ENCODE results near the gene CFP.
"Not testable (repeated sequence)": the region's sequence is repeated elsewhere in the genome, so short reads cannot be mapped to it uniquely, and the experiment has no call there.

CFP gene

DNA sequence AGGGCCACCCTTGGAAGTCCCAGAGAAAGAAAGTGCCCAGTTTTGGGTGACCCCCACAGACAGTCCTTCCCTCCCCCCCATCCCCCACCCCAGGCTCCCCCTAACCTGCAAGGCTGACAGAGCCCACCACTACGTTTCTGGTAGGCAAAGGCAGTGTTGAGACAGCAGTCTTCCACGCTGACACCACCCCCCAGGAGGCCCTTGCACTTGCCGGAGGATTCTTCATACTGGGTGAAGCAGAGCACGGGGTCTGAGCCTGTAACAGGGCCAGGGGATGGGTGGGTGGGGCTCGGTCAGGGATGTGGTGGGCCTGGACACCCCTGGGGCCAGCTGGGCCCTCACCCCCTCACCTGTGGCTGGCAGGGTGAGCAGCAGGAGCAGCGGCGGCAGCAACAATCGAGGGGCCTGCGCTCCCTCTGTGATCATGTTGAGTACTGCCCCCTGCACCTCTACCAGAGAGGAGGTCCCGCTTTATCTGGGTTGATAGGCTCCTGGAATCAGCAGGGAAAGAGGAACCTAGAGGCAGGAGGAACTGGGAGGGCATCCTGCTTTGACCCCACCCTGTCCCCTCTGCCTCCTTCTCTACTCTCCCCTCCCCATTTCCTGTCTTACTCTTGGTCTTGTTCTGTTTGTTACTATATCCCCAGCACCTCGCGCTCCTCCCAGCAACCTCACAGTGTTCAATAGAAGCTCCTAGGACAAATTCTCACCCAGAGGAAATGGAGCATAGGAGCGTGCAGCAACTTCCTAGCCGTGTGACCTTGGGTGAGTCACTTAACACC lies at the start of gene CFP:
Gene CFP (minus strand): TSS at position 512 of the 782 bp plus-strand sequence. CDS start 86 bp downstream, at position 426.
- DNase-seq (ENCODE audit: low read depth) = no peak

DNA sequence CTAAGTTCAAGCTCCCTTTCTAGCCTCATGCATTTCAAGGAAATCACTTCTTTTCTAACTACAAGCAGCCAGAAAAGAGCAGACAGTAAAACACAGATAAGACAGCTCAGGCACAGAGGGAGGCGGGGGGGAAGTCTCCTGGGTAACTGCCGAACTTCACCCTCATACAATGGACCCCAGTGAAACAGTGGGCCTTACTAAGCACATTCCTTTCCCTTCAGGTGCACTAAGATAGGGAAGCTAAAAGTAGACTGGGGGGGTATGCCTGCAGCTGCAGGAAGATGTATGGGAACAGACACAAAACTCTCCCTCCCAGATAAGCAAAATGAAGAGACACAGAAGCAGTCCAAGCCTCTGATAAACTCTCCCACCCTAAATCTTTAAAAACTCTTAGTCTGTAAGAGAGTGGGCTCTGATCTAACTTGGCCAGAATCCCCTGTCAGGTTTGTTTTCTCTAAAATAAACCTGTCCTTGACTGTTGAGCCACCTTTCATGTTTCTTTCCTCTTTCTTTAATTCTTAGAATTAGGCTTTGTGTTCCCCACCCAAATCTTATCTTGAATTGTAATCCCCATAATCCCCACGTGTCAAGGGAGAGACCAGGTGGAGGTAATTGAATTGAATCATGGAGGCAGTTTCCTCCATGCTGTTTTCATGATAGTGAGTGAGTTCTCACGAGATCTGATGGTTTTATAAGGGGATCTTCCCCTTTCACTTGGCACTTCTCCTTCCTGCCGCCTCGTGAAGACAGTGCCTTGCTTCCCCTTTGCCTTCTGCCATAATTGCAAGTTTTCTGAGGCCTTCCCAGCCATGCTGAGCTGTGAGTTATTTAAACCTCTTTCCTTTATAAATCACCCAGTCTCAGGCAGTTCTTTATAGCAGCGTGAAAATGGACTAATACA lies 46.5 kb upstream of the CFP start:
- not testable (repeated sequence) for DNase-seq (ENCODE audit: low read depth)

DNA sequence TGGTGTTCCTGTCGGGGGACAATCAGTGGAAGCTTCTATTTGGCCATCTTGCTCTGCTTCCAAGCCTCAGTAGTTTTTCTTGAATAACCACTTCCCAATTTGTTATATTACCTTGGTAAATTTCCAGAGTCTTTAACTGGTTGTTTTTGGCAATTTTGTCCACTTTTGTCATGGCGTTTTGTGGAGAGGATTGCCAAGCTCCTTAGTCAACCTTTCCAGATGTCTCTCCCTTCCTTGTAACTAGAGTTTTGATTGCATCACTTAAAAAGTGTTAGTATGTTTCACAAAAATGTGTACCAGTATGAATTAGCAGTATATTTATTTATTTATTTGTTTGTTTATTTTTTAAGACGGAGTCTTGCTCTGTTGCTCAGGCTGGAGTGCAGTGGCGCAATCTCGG lies 45.0 kb upstream of the CFP start:
- no peak for DNase-seq (ENCODE audit: low read depth)

DNA sequence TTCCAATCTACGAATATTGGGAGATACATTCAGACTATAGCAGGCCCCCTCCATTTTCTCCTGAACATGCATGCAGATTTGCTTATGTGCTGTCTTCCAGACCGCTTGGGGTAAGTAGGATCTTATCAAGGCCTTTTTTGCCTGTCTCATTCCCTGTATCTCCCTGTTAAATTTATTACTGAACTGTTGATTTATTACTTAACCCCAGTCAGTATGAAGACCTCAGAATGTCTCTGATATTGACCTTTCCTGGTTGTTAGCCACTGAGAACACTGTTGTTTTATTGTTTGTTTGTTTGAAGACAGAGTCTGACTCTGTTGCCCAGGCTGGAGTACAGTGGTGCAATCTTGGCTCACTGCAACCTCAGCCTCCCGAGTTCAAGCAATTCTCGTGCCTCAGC lies 36.1 kb upstream of the CFP start:
- not testable (repeated sequence) for DNase-seq (ENCODE audit: low read depth)

DNA sequence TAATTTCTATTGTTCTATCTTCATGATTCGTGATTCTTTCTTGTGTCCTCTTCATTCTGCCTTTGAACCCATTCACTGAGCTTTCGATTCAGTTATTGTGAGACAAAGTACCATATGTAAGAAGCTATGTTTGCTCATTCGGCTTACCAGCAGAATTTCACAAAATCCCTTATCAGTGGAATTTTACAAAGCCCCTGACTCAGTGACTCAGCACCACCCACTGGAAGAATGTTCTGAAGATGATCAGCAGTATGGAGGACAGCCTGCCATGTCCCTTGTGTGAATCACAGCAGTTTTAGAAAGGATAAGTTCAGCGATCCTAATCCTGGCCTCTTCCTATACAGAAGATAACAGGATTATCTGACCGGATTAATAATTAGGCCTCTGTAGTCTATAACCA lies 35.0 kb upstream of the CFP start:
- no peak for DNase-seq (ENCODE audit: low read depth)

DNA sequence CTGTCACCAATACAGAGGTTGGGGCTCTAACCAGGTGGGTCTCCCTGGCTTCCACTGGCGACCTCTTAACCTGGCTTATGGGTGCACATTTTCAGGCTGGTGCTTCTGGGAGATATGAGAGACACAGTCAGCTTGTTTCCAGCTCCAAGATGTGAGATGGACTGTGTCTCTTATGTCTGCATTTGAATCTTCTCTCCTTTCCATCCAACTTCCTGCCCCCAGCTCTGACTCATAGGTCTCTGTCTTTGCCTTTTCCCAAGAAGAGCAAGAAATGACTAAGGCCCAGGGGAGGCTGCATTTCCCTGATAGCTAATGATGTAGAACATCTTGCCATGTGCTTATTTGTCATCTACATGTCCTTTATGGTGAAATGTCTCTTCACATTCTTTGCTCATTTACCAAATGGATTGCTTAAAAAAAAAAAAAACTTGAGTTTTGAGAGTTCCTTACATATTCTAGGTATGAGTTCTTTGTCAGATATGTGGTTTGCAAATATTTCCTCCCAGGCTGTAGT lies 32.5 kb upstream of the CFP start:
- DNase-seq (ENCODE audit: low read depth) = no peak

DNA sequence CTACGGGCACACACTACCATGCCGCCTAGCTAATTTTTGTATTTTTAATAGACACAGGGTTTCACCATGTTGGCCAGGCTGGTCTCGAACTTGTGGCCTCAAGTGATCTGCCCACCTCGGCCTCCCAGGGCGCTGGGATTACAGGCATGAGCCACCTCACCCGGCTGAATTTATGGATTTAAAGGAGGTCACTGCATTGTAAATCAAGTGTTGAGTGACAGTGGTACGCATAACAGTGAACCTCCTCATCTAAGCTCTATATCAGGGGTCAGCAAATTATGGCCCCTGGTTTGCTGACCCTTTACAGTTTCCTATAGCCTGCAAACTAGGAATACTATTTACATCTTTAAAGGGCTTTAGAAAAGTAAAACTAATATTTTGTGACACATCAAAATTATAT lies 31.8 kb upstream of the CFP start:
- DNase-seq (ENCODE audit: low read depth) = no peak

DNA sequence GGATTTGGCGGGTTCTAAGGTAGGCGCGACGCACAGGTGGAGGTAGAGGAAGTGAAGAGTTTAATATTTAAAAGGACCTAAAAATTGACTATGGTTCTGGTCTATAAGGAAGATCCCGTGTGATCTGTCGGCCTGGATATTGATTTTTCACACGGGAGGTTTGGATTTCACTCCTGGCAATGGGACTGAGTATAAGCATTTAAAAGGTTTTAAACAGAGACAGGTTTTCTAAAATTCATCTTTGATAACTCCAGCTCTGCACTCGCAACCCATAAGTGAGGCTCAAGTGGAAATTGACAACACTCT lies 29.6 kb upstream of the CFP start:
- DNase-seq (ENCODE audit: low read depth) = no peak

DNA sequence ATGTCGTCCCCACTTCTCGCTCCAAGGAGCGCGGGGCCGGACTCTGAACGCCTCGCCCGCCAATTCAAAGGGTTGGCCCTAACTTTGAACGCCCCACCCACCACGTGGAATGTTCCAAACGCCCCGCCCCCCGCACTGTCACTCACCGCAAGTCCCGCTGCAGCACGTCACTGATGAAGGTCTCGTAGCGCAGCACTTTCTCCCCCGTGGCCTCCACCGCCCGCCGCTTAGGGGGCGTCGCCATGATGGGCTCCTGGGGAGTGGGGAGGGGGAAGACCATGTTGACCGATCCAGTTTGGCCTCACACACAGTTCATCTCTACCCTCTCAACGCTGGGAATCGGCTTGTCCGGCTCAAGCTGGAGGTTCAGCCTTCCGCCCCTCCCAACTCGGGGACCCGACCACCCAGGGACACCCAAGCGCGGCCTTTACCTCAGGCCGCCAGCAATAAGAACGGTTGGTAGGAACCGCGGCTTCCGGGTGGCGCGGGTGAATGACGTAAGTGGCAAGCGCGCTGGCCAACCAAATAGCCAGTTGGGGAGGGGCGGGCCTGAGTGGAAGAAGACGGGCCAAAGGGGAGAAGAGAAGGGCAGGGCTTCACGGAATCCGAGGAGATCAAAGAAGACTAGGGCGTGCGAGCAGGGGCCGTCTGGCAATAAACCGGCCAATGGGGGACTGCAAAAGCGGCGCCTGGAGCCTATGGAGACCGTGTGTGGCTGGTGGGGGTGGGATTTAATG lies 29.1 kb upstream of the CFP start, which contains the start of gene UXT:
Gene UXT (minus strand): TSS at position 497 of the 737 bp plus-strand sequence. CDS start 253 bp downstream, at position 244.
- DNase-seq (ENCODE audit: low read depth) = peak; percentile 81

DNA sequence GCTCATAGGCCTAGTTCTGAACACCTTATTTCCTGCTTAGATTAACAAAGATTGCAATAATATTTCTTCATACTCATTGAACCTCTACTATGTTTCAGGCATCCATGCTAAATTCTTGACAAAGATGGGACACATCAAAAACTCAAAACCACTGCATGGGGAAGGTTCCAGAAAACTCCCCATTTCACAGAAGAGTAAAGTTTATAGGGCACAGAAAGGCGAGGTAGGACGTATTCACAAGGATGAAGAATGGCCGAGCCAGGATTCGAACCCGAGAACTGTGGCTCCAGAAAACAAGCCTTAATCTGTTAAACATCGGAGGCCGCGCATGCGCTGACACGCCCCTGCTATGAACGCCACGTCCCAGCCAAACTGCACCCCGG lies 28.6 kb upstream of the CFP start:
- DNase-seq (ENCODE audit: low read depth) = no peak

DNA sequence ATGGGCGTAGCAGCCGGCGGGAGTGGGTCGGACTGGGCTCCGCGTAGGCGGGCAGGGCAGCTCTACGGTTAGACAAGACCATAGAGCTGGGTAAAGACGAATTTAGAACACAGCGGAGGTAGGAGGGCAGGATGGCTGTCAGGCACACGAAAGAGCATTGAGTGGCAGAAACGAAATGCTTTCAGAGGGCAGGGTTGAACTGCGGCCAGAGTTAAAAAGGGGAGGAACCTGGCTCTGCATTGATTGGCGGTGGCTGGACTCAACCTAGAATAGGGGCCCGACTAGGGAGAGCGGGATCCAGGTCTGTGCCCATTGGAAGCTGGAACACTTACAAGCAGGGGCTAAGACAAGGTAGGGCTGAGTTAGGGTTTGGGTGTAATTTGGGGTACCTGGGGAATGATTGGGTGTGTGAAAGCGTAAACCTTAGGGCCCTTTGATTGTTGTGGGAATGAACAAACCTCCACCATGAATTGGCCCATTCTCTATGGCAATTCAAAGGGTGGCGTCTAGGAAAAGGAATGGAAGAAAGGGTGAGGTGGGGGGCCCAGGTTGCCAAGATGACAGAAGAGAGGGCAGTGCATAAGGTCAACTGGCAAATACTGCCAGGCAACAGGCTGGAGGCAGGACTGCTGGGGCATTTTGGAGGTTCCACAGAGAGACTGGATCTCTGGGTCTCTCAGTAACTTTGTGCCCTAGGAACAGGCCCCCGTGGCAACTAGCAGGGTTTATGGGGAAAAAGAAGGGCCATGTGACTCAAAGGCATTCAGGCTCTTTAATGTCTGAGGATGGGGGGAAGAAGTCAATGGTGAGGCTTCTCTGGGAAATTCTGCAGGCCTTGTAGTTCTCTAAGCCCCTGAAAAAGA lies 21.5 kb upstream of the CFP start:
- no peak for DNase-seq (ENCODE audit: low read depth)

DNA sequence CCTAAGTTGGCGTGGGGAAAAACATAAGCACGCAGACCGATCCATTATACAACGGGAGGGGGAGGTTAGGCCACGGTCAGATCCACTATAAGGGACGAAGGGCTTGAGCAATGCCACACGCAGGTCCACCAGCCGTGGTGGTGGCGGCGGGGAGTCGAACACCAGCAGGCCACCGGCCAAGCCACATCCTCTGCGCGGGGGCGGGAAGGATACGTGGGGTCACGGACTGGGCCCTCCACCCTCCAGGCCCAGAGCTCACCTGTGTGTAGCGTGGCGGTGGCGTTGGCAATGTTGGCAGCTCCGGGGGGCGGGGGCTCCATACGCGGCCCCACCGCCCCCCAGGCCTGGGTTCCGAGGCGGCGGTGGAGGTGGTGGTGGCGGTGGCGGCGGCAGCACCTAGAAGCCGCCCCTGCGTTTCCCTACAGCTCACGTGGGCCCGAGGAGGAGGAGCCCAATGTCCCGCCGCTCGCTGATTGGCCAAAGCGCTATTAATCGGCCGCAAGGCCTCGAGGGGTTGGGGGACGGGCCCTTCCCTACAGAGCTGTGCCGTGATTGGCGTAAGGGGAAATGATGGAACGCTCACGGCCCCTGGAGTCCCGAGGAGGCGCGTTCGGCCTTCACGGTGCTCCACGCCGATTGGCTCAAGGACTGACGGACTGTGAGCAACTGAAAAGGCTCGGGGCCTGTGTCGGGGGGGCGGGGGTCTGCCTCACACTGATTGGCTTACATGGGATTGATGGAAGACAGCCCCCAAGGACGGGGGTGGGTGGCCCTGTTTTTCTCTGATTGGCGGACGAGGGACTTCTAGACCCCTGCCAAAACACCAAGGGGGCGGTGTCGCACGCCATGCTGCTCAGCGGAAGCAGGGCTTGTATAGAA lies 20.7 kb upstream of the CFP start, which contains the start of gene ELK1:
Gene ELK1 (minus strand): TSS at position 400 of the 879 bp plus-strand sequence. CDS start 9,122 bp downstream, outside the sequence.
- DNase-seq (ENCODE audit: low read depth) = peak; percentile 77

DNA sequence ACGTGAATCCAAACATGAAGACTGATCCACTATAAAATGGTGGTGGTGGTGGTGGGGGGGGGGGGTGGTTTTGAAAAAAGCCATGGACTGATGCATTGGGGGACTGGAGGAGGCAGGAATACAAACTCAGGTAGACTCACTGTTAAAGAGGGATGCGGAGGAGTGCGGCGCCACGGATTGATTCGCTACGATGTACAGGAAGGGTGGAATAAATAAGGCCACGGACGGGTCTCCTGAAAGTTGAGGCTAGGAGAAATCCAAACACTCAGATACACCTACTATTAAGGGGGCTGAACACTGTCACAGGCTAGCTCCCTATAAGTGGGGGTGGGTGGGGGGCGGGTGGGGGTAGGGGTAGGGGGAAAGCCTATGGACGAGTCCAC lies 20.0 kb upstream of the CFP start:
- DNase-seq (ENCODE audit: low read depth) = no peak

DNA sequence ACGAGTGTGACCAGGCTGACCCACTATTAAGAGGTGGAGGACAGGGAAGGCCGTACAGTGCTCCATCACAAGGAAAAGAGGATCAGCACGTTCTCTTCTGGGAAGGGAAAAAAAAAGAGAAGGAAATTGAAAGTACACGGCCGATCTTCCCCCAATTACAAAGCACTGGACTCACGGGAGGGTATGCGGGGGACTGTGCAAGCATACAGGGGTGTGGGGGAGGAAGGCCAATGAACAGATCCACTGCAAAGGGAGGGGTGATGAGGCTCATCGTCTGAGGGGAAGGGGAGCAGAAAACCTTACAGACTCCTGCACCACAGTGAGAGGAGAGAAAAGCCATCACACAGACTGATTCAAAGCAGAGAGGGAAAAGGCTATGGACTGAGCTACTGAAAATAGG lies 19.5 kb upstream of the CFP start:
- no peak for DNase-seq (ENCODE audit: low read depth)

DNA sequence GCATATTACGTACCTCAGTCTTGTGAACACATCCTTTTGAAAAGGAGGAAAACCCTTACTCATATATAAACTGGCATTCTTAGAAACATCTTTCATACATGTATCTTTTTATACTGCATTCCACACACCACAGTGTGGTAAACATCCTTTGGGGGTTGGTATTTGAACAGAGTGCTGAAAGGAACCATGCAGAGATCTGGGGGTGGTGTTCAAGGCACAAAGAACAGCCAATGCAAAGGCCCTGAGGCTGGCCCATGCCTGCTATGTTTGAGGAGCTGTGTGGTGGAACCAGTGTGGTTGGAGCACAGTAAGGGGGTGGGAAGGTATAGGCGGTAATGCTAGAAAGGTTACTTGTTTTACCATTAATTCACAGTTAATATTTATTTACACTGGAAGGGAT lies 18.6 kb upstream of the CFP start:
- no peak for DNase-seq (ENCODE audit: low read depth)

DNA sequence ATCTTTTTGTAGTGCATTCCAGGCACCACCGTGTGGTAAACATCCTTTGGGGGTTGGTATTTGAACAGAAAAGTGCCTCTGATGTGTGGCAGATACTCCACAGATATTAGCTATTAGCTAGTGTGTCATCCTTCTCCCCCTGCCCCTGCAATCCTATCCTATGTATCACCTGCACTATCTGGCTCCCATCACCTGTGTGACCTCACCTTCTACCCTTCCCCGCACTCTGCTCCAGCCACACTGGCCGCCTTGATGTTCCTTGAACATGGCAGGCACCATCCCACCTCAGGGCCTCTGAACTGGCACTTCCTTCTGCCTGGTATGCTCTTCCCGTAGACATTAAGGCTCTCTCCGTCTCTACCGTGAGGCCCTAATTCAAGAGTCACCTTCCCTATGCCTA lies 16.9 kb upstream of the CFP start:
- no peak for DNase-seq (ENCODE audit: low read depth)

DNA sequence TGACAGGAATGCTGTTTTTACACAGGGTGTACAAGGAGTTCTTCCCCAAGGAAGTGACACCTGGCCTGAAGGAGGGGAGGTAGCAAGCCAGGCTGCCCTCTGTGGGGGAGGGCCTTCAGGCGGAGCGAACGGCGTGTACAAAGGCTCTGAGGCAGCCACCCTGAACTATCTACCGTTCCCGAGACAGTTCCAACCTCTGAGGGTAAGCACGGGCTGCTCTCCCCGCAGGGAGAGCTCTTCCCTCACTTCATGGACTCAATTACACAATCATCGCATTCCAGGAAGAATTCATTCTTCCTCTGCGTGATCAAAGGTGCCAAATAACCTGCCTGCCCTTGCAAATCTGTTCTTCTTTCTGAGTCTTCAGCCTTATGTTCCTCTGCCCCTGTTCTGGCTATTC lies 15.8 kb upstream of the CFP start:
- no peak for DNase-seq (ENCODE audit: low read depth)

DNA sequence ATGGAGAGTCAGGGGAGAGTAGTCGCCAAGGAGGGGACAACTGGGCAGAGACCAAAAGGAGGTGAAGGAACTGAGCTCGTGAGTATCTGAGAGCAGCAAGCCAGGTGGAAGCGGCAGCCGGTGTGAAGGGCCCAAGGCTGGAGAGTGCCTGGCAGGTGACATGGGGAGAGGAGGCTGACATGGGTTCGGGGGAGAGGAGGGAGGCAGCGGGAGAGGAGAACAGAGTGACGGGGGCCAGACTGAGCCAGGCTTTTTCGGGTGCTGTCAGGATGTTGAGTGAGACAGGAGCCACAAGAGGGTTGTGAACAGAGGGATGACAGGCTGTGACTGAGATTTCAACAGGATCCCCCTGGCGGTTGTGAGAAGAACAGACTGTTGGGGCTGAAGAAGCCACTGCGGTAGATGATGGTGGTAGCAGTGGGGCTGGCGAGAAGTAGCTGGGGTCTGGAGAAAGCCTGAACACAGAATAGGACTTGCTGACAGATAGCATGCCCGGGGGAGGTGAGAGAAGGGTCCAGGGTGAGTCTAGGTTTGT lies 14.9 kb upstream of the CFP start:
- no peak for DNase-seq (ENCODE audit: low read depth)

DNA sequence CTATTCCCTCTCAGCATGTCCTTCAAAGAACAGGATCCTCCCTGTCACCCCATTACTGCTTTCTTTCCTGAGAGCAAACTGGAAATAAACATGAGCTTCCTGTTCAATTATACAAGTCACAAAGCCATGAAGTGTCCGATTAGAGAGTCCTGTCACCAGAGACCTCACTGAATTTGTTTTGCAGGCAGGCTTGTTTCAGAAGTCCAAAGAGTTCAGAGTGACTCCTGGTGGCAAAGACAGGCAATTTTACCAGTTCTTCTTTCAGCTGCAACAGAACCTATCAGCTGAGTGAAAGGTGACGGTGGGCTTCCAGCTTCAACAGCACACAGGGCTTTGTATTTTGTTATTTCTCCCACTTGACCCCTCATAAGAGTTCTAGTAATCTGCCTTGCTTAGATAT lies 14.2 kb upstream of the CFP start:
- no peak for DNase-seq (ENCODE audit: low read depth)

DNA sequence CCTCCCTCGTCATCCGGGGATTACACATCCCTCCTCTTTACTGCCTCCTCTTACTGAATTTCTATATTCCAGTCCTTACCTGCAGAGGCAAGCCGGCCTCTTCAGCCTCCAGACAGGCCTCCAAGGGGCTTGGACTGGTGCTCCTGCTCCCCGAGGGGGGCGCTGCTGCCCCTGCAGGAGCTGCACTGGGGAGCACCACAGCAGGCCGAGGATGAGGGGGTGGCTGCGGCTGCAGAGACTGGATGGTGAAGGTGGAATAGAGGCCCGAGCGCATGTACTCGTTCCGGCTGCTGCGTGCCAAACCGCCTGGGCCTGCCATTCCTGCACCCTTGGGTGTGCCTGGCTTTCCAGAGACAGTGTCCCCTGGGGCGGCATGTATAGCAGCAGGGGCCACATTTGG lies 9.1 kb upstream of the CFP start:
- no peak for DNase-seq (ENCODE audit: low read depth)

Measured in activated T-helper 1 cell treated with Interleukin-2 at 50 U/mL for 16 hours (primary cell).